Stimulated activated CD8-positive, alpha-beta memory T cell treated with anti-CD3 and anti-CD28 coated beads, Interleukin-15, amount 100 ng/mL, for 24 hours (primary cell): ENCODE measurements around the gene ACIN1.

Experiments
- DNase-seq: peaks from one replicate; pipeline ENCODE4 v3.0.0-alpha.2; 2020; ENCODE audit warnings: low read depth

ACIN1 gene

DNA sequence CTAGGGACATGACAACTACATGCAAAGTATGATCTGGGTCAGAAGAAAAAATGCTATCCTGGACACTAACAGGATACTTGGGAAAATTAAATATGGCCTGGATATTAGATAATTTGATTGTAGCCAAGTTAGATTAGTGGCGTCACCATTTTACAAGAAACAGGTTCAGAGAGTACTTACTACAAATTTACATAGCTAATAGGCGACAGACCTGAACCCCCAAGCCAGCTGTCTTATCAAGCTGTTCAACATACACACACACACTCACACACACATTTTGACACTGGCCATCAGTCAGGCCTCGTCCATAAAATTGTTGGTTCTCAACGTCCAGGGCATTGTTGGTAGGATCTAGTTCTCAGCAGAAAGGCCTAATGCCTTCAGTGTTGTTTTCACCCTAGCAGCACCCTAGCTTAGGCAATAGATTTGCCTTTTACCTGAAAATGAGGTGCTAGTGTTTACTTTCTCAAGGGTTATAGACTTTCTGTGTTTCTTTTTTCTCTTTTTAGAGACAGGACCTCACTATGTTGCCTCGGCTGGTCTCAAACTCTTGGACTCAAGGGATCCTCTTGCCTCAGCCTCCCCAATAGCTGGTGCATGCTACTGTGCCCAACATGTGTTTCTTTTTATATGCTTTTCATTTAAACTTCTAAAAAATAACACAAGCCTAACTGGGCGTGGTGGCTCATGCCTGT, 81.7 kb downstream of the ACIN1 start:
- no peak for DNase-seq

DNA sequence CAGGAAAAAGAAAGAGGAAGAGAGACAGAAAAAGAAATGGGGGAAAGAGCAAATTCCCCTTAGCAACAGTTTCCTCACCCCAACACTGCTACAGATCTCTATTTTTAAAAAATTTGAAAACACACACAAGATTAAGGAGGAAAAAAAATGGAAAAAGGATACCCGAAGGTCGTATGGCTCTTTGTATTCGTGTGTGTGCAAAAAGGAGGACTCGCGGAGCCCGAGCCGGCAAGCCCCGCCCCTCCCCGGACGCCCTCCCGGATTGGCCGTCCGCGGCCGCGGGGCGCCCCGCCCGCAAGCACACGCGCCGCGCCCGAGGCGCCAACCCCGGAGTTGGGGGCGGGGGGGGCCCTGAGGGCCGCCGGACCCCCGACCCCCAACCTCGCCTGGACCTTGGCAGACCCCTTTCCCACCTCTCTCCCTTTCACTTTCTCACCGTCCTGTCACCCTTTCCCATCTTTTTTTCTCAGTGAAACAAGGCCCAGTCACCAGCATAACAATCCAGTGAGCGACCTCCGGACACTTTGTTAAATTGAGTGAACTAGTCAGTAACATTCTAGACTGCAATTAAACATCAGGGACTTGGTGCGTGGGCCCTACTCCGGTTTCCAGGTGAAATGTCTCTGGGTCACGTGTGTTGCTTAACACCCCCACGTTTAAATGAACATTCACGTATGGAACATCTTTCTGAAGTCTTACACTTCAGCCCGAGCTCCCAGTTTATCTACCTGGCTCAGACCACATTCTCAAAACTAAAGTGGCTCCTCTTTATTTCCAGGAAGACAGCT, 84.8 kb downstream of the ACIN1 start, which contains the start of gene C14orf93:
Gene C14orf93, minus strand, starts transcription at position 205 of the 788 bp plus-strand sequence. CDS start 11,120 bp downstream, outside the sequence.
- DNase-seq = peak; percentile 60

DNA sequence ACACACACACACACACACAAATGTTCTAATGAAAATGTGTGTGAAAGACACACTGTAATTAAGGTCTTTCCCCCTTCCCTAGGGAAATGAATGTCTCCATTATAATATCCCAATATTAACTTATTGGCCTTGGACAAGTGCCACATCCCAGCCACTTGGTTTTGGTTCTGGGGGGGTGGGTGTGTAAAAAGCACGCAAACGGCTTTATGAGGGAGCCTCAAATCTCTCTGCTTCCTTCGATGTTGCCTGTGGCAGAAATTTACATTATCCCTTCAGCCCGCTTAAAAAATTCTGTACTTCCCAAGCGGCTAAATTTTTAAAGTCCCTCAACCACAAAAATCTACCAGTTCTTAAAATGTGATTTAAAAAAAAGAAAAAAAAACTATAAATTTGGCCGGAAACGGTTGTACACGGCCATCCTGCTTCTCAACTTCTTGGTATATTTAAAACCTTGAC, 85.4 kb downstream of the ACIN1 start:
- DNase-seq = no peak

DNA sequence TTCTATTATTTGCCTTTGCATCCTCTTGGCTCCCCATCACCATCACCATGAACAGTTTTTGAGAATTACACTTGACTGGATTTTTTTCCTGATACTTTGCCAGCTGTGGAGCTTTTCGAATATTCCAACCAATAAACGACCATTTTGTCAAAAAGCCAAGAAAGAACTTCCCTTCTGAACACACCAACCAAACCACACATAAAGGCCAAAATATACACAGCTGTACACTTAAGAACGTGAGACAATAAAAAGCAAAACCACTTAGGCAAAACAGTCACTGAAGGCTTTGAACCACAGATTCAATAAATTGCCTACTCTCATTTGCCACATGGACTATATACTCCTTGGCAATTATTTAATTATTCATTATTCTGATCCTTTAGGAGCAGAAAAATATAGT, 86.1 kb downstream of the ACIN1 start:
- no peak for DNase-seq
